IMR-90 (cell line): Measurements from ENCODE around the gene METTL15. TPM values are rescaled to one million over a fixed set of nuclear protein-coding genes. Genes with fewer than 3 reads are reported as not detected.

Source experiments
- ATAC-seq: fragments of 200-7000 bp; cut with Tn5 transposase; 2 replicates; pipeline ENCODE4 v1.9.1; 2020; ENCODE audit warnings: low read depth, mild to moderate bottlenecking, moderate library complexity
- BruUV-seq: library from RNA; stranded (reverse); fragments of 400-500 nt; replicated peaks from 2 replicates; lab custom pipeline; 2021; lab: Mats Ljungman, UMichigan
- CTCF ChIA-PET: fragments of 300-600 bp; formaldehyde crosslinking; extraction: SDS; loops from one replicate; lab custom pipeline; 2021; ENCODE audit warnings: antibody characterized with exemption; lab: Yijun Ruan, JAX
- POLR2A ChIA-PET: fragments of 300-600 bp; sonication (Branson Sonifier 250); formaldehyde crosslinking; loops from one replicate; lab custom pipeline; 2022; ENCODE audit warnings: antibody characterized with exemption; ENCODE audit not compliant: unreplicated experiment; lab: Charles Lee
- DNase-seq: peaks from one replicate; pipeline ENCODE4 v3.0.0; 2013
- H2AFZ ChIP-seq: replicated peaks from 2 replicates; pipeline ENCODE3; 2013; ENCODE audit warnings: low read length, mild to moderate bottlenecking; ENCODE audit not compliant: poor library complexity
- H2AK5ac ChIP-seq: 2 replicates; pipeline ENCODE4 v1.6.1; 2013; ENCODE audit warnings: low read depth, low read length, inconsistent platforms
- H2AK9ac ChIP-seq: replicated peaks from 2 replicates; pipeline ENCODE3; 2013; ENCODE audit warnings: mild to moderate bottlenecking, low read depth, low read length, moderate library complexity; ENCODE audit not compliant: poor library complexity
- H2BK120ac ChIP-seq: 2 replicates; pipeline ENCODE4 v1.6.1; 2013; ENCODE audit warnings: low read depth, low read length, inconsistent platforms
- H2BK15ac ChIP-seq: 3 replicates; pipeline ENCODE4 v1.6.1; 2013; ENCODE audit warnings: low read depth, low read length, inconsistent platforms
- H2BK20ac ChIP-seq: 2 replicates; pipeline ENCODE4 v1.6.1; 2013; ENCODE audit warnings: low read depth, mild to moderate bottlenecking, inconsistent platforms, low read length, moderate library complexity
- H2BK5ac ChIP-seq: 2 replicates; pipeline ENCODE4 v1.6.1; 2013; ENCODE audit warnings: mild to moderate bottlenecking, low read depth, low read length, inconsistent platforms; ENCODE audit not compliant: poor library complexity, severe bottlenecking
- H3K14ac ChIP-seq: replicated peaks from 2 replicates; pipeline ENCODE4 v1.6.1; 2013; ENCODE audit warnings: low read depth, low read length, inconsistent platforms
- H3K18ac ChIP-seq: 2 replicates; pipeline ENCODE4 v1.6.1; 2013; ENCODE audit warnings: low read depth, low read length, control low read depth
- H3K23ac ChIP-seq: 2 replicates; pipeline ENCODE4 v1.6.1; 2013; ENCODE audit warnings: low read depth, low read length, inconsistent platforms
- H3K27ac ChIP-seq: 2 replicates; pipeline ENCODE4 v1.5.1; 2013; ENCODE audit warnings: mild to moderate bottlenecking, control low read depth, low read length; ENCODE audit not compliant: insufficient read depth
- H3K27me3 ChIP-seq: 2 replicates; pipeline ENCODE4 v1.6.1; 2013; ENCODE audit warnings: low read length; ENCODE audit not compliant: control insufficient read depth, insufficient read depth
- H3K36me3 ChIP-seq: 2 replicates; pipeline ENCODE4 v1.6.1; 2013; ENCODE audit warnings: low read length, mixed read lengths; ENCODE audit not compliant: control insufficient read depth, insufficient read depth
- H3K4ac ChIP-seq: 2 replicates; pipeline ENCODE4 v1.6.1; 2013; ENCODE audit warnings: low read depth, low read length, inconsistent platforms
- H3K4me1 ChIP-seq: 2 replicates; pipeline ENCODE4 v1.6.1; 2013; ENCODE audit warnings: low read length, mixed read lengths; ENCODE audit not compliant: control insufficient read depth, insufficient read depth
- H3K4me2 ChIP-seq: 2 replicates; pipeline ENCODE4 v1.6.1; 2013; ENCODE audit warnings: low read depth, mild to moderate bottlenecking, control low read depth, low read length, moderate library complexity
- H3K4me3 ChIP-seq: 2 replicates; pipeline ENCODE4 v1.5.1; 2013; ENCODE audit warnings: low read depth, mild to moderate bottlenecking, control low read depth, low read length, moderate library complexity; ENCODE audit not compliant: insufficient read depth
- H3K56ac ChIP-seq: 2 replicates; pipeline ENCODE4 v1.6.1; 2013; ENCODE audit warnings: low read length, inconsistent platforms; ENCODE audit not compliant: insufficient read depth; ENCODE audit errors: extremely low read depth
- H3K79me1 ChIP-seq, 2 experiments: 2 replicates each; pipeline ENCODE4 v1.6.1; 2013; ENCODE audit warnings: low read length in 2 of 2, inconsistent platforms in 1 of 2, low read depth in 1 of 2
- H3K9ac ChIP-seq: 2 replicates; pipeline ENCODE4 v1.6.1; 2013; ENCODE audit warnings: low read depth, low read length, control low read depth
- H3K9me1 ChIP-seq: 2 replicates; pipeline ENCODE4 v1.6.1; 2013; ENCODE audit warnings: low read length, inconsistent platforms; ENCODE audit not compliant: insufficient read depth
- H3K9me3 ChIP-seq: 2 replicates; pipeline ENCODE4 v1.6.1; 2013; ENCODE audit warnings: low read length; ENCODE audit not compliant: control insufficient read depth, insufficient read depth
- H4K20me1 ChIP-seq: 2 replicates; pipeline ENCODE4 v1.6.1; 2013; ENCODE audit warnings: low read length, inconsistent platforms; ENCODE audit not compliant: insufficient read depth
- H4K5ac ChIP-seq: 2 replicates; pipeline ENCODE4 v1.6.1; 2013; ENCODE audit warnings: mild to moderate bottlenecking, low read depth, low read length, control low read depth
- H4K8ac ChIP-seq, 2 experiments: 2 replicates each; pipeline ENCODE4 v1.6.1; 2013; ENCODE audit warnings: low read depth in 2 of 2, low read length in 2 of 2, control low read depth in 1 of 2, inconsistent platforms in 1 of 2
- H4K91ac ChIP-seq: 2 replicates; pipeline ENCODE4 v1.6.1; 2013; ENCODE audit warnings: low read depth, low read length, inconsistent platforms; ENCODE audit not compliant: insufficient read depth
- BHLHE40 ChIP-seq: fragments of 150-350 bp; IDR thresholded peaks from 2 replicates; pipeline ENCODE4 v1.6.1; 2016; ENCODE audit warnings: mild to moderate bottlenecking, low read depth, low read length
- CEBPB ChIP-seq: IDR thresholded peaks from 2 replicates; pipeline ENCODE4 v1.6.1; 2012; ENCODE audit warnings: low read depth, low read length, improper control_type of control experiment
- CHD1 ChIP-seq: IDR thresholded peaks from 2 replicates; pipeline ENCODE4 v1.6.1; 2012; ENCODE audit warnings: low read depth, low read length, improper control_type of control experiment
- FOS ChIP-seq: fragments of 150-350 bp; IDR thresholded peaks from 2 replicates; pipeline ENCODE4 v1.6.1; 2016; ENCODE audit warnings: low read depth, low read length
- MAFK ChIP-seq: IDR thresholded peaks from 2 replicates; pipeline ENCODE4 v1.6.1; 2012; ENCODE audit warnings: low read depth, low read length, improper control_type of control experiment
- MAZ ChIP-seq: IDR thresholded peaks from 2 replicates; pipeline ENCODE4 v1.6.1; 2012; ENCODE audit warnings: low read depth, mild to moderate bottlenecking, low read length, improper control_type of control experiment, moderate library complexity, borderline replicate concordance
- NFE2L2 ChIP-seq: fragments of 150-350 bp; IDR thresholded peaks from 2 replicates; pipeline ENCODE4 v1.6.1; 2016; ENCODE audit warnings: low read depth, mild to moderate bottlenecking, low read length
- POLR2A ChIP-seq: IDR thresholded peaks from 2 replicates; pipeline ENCODE4 v1.6.1; 2012; ENCODE audit warnings: mild to moderate bottlenecking, low read depth, low read length
- RAD21 ChIP-seq: IDR thresholded peaks from 2 replicates; pipeline ENCODE4 v1.6.1; 2012; ENCODE audit warnings: low read length, improper control_type of control experiment
- RFX5 ChIP-seq: IDR thresholded peaks from 2 replicates; pipeline ENCODE4 v1.8.0; 2012; ENCODE audit warnings: low read depth, mild to moderate bottlenecking, low read length, moderate library complexity
- dilution Hi-C: fragments of 300-500 bp; cut with HindIII; formaldehyde crosslinking; loops from one replicate; pipeline ENCODE4 v1.14.3; 2018; ENCODE audit warnings: low sequenced_read_pairs; ENCODE audit not compliant: unreplicated experiment
- in situ Hi-C: fragments of 300-500 bp; cut with MboI; formaldehyde crosslinking; loops from 3 replicates; pipeline ENCODE4 v1.14.3; 2019; ENCODE audit warnings: low sequenced_read_pairs, inconsistent platforms, mixed read lengths
- intact Hi-C: fragments of 100-400 bp; cut with micrococcal nuclease; formaldehyde crosslinking; loops from 2 replicates; pipeline ENCODE4 v1.10.0; 2022
- polyA plus RNA-seq, 3 experiments: library from polyadenylated mRNA; depleted of rRNA; stranded (reverse); fragments of >200 nt; gene quantifications; 2 replicates each; pipeline ENCODE4 v1.2.3, GENCODE V29; 2012; ENCODE audit warnings: low replicate concordance in 1 of 3
- total RNA-seq: library from RNA; depleted of rRNA; stranded (reverse); fragments of >200 nt; gene quantifications from 2 replicates; pipeline ENCODE4 v1.2.3, GENCODE V29; 2012
- TF ChIP-seq, protein P1 (sequence below): conservative IDR thresholded peaks from 2 replicates; pipeline ENCODE4 v1.5.1; 2012; ENCODE audit warnings: mild to moderate bottlenecking, low read depth, low read length, improper control_type of control experiment
- TF ChIP-seq, protein P2 (sequence below): fragments of 150-350 bp; IDR thresholded peaks from 2 replicates; pipeline ENCODE4 v1.6.1; 2016; ENCODE audit warnings: low read depth, mild to moderate bottlenecking, low read length, moderate library complexity, borderline replicate concordance

The METTL15 gene
- total and polyA plus RNA-seq, 2 of the 4 experiments (the other 2 are of a cell fraction) = 6.5 to 30.5 TPM

DNA sequence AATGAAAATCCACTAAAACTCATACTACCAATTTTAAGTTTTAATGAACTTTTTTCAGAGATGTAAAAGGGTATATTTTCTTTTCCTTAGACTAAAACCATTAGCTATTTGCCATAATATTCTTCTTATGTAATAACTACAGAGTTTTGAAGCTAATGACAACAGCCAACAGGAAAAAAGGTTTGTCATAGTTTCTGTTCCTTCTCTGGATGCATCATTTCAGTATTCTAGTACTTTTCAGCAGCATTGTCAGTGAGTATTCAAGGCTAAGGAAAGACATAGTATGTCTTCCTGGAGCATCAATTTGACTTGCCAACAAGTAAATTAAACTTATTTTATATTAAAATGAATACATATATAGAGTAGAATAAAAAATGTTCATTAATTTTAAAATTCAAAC, 166.0 kb downstream of the METTL15 start:
- ATAC-seq (no peak), DNase-seq (no peak)
- no peak overlapping the region for H3K27ac ChIP-seq
- H3K4me2 ChIP-seq = no peak overlapping the region
- POLR2A ChIA-PET = no interaction called here
- no peak for TF ChIP-seq RFX5
- no peak for TF ChIP-seq CHD1
- TF ChIP-seq MAFK = no peak
- TF ChIP-seq POLR2A = no peak
- TF ChIP-seq RAD21 = no peak
- TF ChIP-seq NFE2L2 = no peak
- TF ChIP-seq, protein P1, sequence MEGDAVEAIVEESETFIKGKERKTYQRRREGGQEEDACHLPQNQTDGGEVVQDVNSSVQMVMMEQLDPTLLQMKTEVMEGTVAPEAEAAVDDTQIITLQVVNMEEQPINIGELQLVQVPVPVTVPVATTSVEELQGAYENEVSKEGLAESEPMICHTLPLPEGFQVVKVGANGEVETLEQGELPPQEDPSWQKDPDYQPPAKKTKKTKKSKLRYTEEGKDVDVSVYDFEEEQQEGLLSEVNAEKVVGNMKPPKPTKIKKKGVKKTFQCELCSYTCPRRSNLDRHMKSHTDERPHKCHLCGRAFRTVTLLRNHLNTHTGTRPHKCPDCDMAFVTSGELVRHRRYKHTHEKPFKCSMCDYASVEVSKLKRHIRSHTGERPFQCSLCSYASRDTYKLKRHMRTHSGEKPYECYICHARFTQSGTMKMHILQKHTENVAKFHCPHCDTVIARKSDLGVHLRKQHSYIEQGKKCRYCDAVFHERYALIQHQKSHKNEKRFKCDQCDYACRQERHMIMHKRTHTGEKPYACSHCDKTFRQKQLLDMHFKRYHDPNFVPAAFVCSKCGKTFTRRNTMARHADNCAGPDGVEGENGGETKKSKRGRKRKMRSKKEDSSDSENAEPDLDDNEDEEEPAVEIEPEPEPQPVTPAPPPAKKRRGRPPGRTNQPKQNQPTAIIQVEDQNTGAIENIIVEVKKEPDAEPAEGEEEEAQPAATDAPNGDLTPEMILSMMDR = no peak
- TF ChIP-seq MAZ = no peak
- TF ChIP-seq, protein P2, sequence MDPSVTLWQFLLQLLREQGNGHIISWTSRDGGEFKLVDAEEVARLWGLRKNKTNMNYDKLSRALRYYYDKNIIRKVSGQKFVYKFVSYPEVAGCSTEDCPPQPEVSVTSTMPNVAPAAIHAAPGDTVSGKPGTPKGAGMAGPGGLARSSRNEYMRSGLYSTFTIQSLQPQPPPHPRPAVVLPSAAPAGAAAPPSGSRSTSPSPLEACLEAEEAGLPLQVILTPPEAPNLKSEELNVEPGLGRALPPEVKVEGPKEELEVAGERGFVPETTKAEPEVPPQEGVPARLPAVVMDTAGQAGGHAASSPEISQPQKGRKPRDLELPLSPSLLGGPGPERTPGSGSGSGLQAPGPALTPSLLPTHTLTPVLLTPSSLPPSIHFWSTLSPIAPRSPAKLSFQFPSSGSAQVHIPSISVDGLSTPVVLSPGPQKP = no peak
- no peak for TF ChIP-seq BHLHE40
- TF ChIP-seq FOS = no peak
- TF ChIP-seq CEBPB = no peak
- no peaks in the 10 kb centered on the region for H3K27me3 ChIP-seq
- no peak overlapping the region for H2AK5ac ChIP-seq
- no peaks in the 10 kb centered on the region for H3K4me1 ChIP-seq
- no peak overlapping the region for H2BK15ac ChIP-seq
- no peak overlapping the region for H2BK5ac ChIP-seq
- no peak overlapping the region for H2AK9ac ChIP-seq
- H3K4me3 ChIP-seq = no peak overlapping the region
- intact Hi-C loops = no loop called here
- H2BK20ac ChIP-seq = no peak overlapping the region
- H4K5ac ChIP-seq = no peak overlapping the region
- H3K79me1 ChIP-seq = peaks cover 0 to 6% of the 10 kb centered on the region in 2 experiments; a peak in 1 of 4 replicates
- H3K9me3 ChIP-seq = no peaks in the 10 kb centered on the region
- H3K36me3 ChIP-seq = no peaks in the 10 kb centered on the region
- H3K56ac ChIP-seq = no peak overlapping the region
- no peaks in the 10 kb centered on the region for H4K20me1 ChIP-seq
- no peaks in the 10 kb centered on the region for H3K9me1 ChIP-seq
- no TSS peak for BruUV-seq
- H2BK120ac ChIP-seq = no peak overlapping the region
- no peak overlapping the region for H3K18ac ChIP-seq
- no peak overlapping the region for H3K4ac ChIP-seq
- H3K9ac ChIP-seq = no peak overlapping the region
- no peak overlapping the region for H2AFZ ChIP-seq
- dilution Hi-C loops = no loop called here
- H4K91ac ChIP-seq = no peak overlapping the region
- H3K14ac ChIP-seq = no peak overlapping the region
- H3K23ac ChIP-seq = no peak overlapping the region
- in situ Hi-C loops = no loop called here
- H4K8ac ChIP-seq = no peak overlapping the region
- CTCF ChIA-PET = no interaction called here
